ENCODE measurements around the gene GID8. TPM values are rescaled to one million over a fixed set of nuclear protein-coding genes. Genes with fewer than 3 reads are reported as not detected.

Gene GID8
- total and polyA plus RNA-seq, 2 experiments from 2014 or later = 41.8 to 106 TPM

DNA sequence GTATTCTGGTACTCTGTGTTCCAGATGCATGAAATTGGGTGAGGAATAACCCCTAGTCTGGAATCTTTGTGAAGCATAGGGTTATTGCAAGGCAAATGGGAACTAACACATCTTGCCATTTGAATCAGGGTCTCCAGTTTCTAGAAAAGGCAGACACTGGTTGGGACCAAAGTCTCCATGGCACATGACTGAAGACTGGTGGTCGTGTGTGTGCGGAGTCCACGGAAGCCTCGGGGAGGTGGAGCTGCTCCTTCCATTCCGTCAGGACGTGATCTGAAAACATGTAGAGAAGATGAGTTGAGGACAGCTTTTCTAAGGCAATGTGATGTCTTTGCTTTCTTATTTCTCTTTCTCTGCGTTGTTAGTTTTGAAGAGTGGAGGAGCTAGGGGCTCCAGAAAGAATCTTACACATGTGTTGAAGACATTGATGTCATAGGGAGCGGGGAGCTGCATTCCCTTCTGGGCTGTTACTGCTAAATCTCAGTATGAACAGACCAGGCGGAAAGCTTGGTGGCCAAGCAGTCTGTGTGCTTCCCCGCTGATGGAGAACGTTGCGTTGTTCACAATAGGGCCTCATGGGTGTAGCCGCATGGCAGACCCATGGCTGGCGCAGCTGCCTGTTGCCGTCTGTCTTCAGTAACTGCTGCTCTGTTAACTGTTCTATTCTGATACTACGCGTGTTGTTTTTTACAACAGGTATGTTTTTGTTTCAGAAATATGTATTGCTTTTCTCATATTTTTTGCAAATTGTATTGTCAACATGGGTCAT is 9.8 kb downstream of the GID8 start:
- TF ChIP-seq, protein P1, sequence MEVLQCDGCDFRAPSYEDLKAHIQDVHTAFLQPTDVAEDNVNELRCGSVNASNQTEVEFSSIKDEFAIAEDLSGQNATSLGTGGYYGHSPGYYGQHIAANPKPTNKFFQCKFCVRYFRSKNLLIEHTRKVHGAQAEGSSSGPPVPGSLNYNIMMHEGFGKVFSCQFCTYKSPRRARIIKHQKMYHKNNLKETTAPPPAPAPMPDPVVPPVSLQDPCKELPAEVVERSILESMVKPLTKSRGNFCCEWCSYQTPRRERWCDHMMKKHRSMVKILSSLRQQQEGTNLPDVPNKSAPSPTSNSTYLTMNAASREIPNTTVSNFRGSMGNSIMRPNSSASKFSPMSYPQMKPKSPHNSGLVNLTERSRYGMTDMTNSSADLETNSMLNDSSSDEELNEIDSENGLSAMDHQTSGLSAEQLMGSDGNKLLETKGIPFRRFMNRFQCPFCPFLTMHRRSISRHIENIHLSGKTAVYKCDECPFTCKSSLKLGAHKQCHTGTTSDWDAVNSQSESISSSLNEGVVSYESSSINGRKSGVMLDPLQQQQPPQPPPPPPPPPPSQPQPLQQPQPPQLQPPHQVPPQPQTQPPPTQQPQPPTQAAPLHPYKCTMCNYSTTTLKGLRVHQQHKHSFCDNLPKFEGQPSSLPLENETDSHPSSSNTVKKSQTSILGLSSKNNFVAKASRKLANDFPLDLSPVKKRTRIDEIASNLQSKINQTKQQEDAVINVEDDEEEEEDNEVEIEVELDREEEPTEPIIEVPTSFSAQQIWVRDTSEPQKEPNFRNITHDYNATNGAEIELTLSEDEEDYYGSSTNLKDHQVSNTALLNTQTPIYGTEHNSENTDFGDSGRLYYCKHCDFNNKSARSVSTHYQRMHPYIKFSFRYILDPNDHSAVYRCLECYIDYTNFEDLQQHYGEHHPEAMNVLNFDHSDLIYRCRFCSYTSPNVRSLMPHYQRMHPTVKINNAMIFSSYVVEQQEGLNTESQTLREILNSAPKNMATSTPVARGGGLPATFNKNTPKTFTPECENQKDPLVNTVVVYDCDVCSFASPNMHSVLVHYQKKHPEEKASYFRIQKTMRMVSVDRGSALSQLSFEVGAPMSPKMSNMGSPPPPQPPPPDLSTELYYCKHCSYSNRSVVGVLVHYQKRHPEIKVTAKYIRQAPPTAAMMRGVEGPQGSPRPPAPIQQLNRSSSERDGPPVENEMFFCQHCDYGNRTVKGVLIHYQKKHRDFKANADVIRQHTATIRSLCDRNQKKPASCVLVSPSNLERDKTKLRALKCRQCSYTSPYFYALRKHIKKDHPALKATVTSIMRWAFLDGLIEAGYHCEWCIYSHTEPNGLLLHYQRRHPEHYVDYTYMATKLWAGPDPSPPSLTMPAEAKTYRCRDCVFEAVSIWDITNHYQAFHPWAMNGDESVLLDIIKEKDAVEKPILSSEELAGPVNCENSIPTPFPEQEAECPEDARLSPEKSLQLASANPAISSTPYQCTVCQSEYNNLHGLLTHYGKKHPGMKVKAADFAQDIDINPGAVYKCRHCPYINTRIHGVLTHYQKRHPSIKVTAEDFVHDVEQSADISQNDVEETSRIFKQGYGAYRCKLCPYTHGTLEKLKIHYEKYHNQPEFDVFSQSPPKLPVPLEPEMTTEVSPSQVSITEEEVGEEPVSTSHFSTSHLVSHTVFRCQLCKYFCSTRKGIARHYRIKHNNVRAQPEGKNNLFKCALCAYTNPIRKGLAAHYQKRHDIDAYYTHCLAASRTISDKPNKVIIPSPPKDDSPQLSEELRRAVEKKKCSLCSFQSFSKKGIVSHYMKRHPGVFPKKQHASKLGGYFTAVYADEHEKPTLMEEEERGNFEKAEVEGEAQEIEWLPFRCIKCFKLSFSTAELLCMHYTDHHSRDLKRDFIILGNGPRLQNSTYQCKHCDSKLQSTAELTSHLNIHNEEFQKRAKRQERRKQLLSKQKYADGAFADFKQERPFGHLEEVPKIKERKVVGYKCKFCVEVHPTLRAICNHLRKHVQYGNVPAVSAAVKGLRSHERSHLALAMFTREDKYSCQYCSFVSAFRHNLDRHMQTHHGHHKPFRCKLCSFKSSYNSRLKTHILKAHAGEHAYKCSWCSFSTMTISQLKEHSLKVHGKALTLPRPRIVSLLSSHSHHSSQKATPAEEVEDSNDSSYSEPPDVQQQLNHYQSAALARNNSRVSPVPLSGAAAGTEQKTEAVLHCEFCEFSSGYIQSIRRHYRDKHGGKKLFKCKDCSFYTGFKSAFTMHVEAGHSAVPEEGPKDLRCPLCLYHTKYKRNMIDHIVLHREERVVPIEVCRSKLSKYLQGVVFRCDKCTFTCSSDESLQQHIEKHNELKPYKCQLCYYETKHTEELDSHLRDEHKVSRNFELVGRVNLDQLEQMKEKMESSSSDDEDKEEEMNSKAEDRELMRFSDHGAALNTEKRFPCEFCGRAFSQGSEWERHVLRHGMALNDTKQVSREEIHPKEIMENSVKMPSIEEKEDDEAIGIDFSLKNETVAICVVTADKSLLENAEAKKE (CRISPR knock-in tag; IDR thresholded peaks at IDR 0.05) = no peak
- TF ChIP-seq JUNB (IDR thresholded peaks at IDR 0.05; ENCODE audit: unreplicated experiment) (no peak), STAT1 (IDR thresholded peaks at IDR 0.05; ENCODE audit: unreplicated experiment) (no peak), ZNF114 (CRISPR knock-in tag; IDR thresholded peaks at IDR 0.05) (no peak), EZH2phosphoT487 (IDR thresholded peaks at IDR 0.05; ENCODE audit: unreplicated experiment) (no peak), NANOG (IDR thresholded peaks at IDR 0.05; ENCODE audit: borderline replicate concordance) (no peak), CREB1 (CRISPR knock-in tag; IDR thresholded peaks at IDR 0.05; ENCODE audit: low read depth) (no peak), POLR2AphosphoS5 (IDR thresholded peaks at IDR 0.05; ENCODE audit: low read depth) (no peak), ZNF331 (CRISPR knock-in tag; IDR thresholded peaks at IDR 0.05; ENCODE audit: low read depth) (no peak), REST (IDR thresholded peaks at IDR 0.05; ENCODE audit: unreplicated experiment) (no peak), EZH2 (IDR thresholded peaks at IDR 0.05; ENCODE audit: low read depth, unreplicated experiment) (no peak), ETS1 (IDR thresholded peaks at IDR 0.05) (no peak)
- TF ChIP-seq, protein P2, sequence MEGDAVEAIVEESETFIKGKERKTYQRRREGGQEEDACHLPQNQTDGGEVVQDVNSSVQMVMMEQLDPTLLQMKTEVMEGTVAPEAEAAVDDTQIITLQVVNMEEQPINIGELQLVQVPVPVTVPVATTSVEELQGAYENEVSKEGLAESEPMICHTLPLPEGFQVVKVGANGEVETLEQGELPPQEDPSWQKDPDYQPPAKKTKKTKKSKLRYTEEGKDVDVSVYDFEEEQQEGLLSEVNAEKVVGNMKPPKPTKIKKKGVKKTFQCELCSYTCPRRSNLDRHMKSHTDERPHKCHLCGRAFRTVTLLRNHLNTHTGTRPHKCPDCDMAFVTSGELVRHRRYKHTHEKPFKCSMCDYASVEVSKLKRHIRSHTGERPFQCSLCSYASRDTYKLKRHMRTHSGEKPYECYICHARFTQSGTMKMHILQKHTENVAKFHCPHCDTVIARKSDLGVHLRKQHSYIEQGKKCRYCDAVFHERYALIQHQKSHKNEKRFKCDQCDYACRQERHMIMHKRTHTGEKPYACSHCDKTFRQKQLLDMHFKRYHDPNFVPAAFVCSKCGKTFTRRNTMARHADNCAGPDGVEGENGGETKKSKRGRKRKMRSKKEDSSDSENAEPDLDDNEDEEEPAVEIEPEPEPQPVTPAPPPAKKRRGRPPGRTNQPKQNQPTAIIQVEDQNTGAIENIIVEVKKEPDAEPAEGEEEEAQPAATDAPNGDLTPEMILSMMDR (conservative IDR thresholded peaks at IDR 0.05; ENCODE audit: low read depth in 2 of 2) = no peak
- H3K4me2 ChIP-seq = no peak overlapping the region
- Mint-ChIP-seq H3K36me3 (ENCODE audit: low read depth) (peaks cover 80% of the 10 kb centered on the region), H3K4me1 (peaks cover 6% of the 10 kb centered on the region), H3K27ac (no peak overlapping the region), H3K4me3 (no peak overlapping the region), H3K9me3 (no peaks in the 10 kb centered on the region), H3K27me3 (ENCODE audit: insufficient read depth, low read depth, poor library complexity) (peaks cover 8% of the 10 kb centered on the region)
- peaks cover 75% of the 10 kb centered on the region for H3K79me2 ChIP-seq (replicated peaks; ENCODE audit: insufficient read depth)
- no peak overlapping the region for H3K27ac ChIP-seq (ENCODE audit: low read depth)
- peaks cover 57% of the 10 kb centered on the region for H3K36me3 ChIP-seq (ENCODE audit: insufficient read depth)
- peaks cover 52% of the 10 kb centered on the region for H4K20me1 ChIP-seq (replicated peaks; ENCODE audit: insufficient read depth)
- H3K4me1 ChIP-seq (ENCODE audit: insufficient read depth) = peaks cover 4% of the 10 kb centered on the region
- ATAC-seq (no peak), DNase-seq (ENCODE audit: low spot score) (no peak)
- H2AFZ ChIP-seq = no peak overlapping the region
- no peaks in the 10 kb centered on the region for H3K9me2 ChIP-seq (ENCODE audit: insufficient read depth)
- H3F3A ChIP-seq (replicated peaks; ENCODE audit: low read depth) = peaks cover 16% of the 10 kb centered on the region
- H3K4me3 ChIP-seq = no peak overlapping the region
- no peaks in the 10 kb centered on the region for H3K27me3 ChIP-seq (ENCODE audit: insufficient read depth)

Data from GM23338 (cell line).